Glomerular endothelial cell (primary cell): ENCODE measurements around the gene KRTAP26-1. TPM values are rescaled to one million over a fixed set of nuclear protein-coding genes. Genes with fewer than 3 reads are reported as not detected.

ENCODE experiments used
- DNase-seq: peaks from one replicate; pipeline ENCODE4 v3.0.0-alpha.2; 2011; ENCODE audit warnings: low read depth, low spot score; ENCODE audit errors: extremely low read depth
- total RNA-seq: library from RNA; depleted of rRNA; stranded (reverse); fragments of >200 nt; gene quantifications from 2 replicates; pipeline ENCODE4 v1.2.3, GENCODE V29; 2015

KRTAP26-1 gene
- not detected in 2 replicates for total RNA-seq

GRCh38 chr21:30320215-30320614 lies at the start of gene KRTAP26-1:
Gene KRTAP26-1, minus strand, starts transcription at chr21:30320315. Its CDS starts 280 bp downstream, at chr21:30320035.
- DNase-seq = no peak

GRCh38 chr21:30355906-30356305 lies 35.8 kb upstream of the KRTAP26-1 start:
- DNase-seq = no peak

- DNase-seq = no peak
Measured at GRCh38 chr21:30354308-30355005, 34.3 kb upstream of the KRTAP26-1 start.

- no peak for DNase-seq
Measured at GRCh38 chr21:30351534-30351933, 31.4 kb upstream of the KRTAP26-1 start.

GRCh38 chr21:30349572-30349971 lies 29.5 kb upstream of the KRTAP26-1 start:
- no peak for DNase-seq

GRCh38 chr21:30348506-30348905 lies 28.4 kb upstream of the KRTAP26-1 start, which contains the start of gene KRTAP23-1:
Gene KRTAP23-1, minus strand, starts transcription at chr21:30348606. Its CDS starts 0 bp downstream, at chr21:30348606.
- no peak for DNase-seq

GRCh38 chr21:30345014-30345413 lies 24.9 kb upstream of the KRTAP26-1 start:
- no peak for DNase-seq

- no peak for DNase-seq
Measured at GRCh38 chr21:30340714-30341573, 20.8 kb upstream of the KRTAP26-1 start.

- DNase-seq = no peak
Measured at GRCh38 chr21:30338717-30339116, 18.6 kb upstream of the KRTAP26-1 start.

GRCh38 chr21:30337772-30338171 lies 17.7 kb upstream of the KRTAP26-1 start:
- DNase-seq = no peak

- no peak for DNase-seq
Measured at GRCh38 chr21:30337276-30337744, 17.2 kb upstream of the KRTAP26-1 start, which contains the start of gene KRTAP27-1. Gene KRTAP27-1, minus strand, starts transcription at chr21:30337694. Its CDS starts 26 bp downstream, at chr21:30337668.

- DNase-seq = no peak
Measured at GRCh38 chr21:30336596-30336995, 16.5 kb upstream of the KRTAP26-1 start.

- no peak for DNase-seq
Measured at GRCh38 chr21:30333736-30334135, 13.6 kb upstream of the KRTAP26-1 start.

- DNase-seq = no peak
Measured at GRCh38 chr21:30332681-30333080, 12.6 kb upstream of the KRTAP26-1 start.

- DNase-seq = no peak
Measured at GRCh38 chr21:30329203-30329875, 9.2 kb upstream of the KRTAP26-1 start.

- no peak for DNase-seq
Measured at GRCh38 chr21:30326390-30326789, 6.3 kb upstream of the KRTAP26-1 start.

- DNase-seq = no peak
Measured at GRCh38 chr21:30315701-30316100, 4.4 kb downstream of the KRTAP26-1 start.

GRCh38 chr21:30306884-30307283 lies 13.2 kb downstream of the KRTAP26-1 start:
- DNase-seq = no peak

GRCh38 chr21:30305136-30305535 lies 15.0 kb downstream of the KRTAP26-1 start:
- DNase-seq = no peak

- DNase-seq = no peak
Measured at GRCh38 chr21:30289215-30289614, 30.9 kb downstream of the KRTAP26-1 start, which contains the start of gene KRTAP25-1. Gene KRTAP25-1, minus strand, starts transcription at chr21:30289514. Its CDS starts 24 bp downstream, at chr21:30289490.

- DNase-seq = no peak
Measured at GRCh38 chr21:30282850-30283249, 37.3 kb downstream of the KRTAP26-1 start, which contains the start of gene KRTAP24-1. Gene KRTAP24-1, minus strand, starts transcription at chr21:30282950. Its CDS starts 18 bp downstream, at chr21:30282932.
